Keratinocyte (primary cell): ENCODE measurements around the gene WDR27. TPM values are rescaled to one million over a fixed set of nuclear protein-coding genes. Genes with fewer than 3 reads are reported as not detected.

Experiments used
- DNase-seq: peaks from one replicate; pipeline ENCODE4 v3.0.0-alpha.2; 2011; ENCODE audit warnings: low read depth, missing footprints, low spot score
- FAIRE-seq: peaks from 2 replicates; lab custom pipeline; 2011; peaks lifted over from hg19 to GRCh38; lab: Jason Lieb, UNC
- H2AFZ ChIP-seq: 2 replicates; pipeline ENCODE4 v1.6.0; 2012; ENCODE audit warnings: low read length, control low read depth, inconsistent platforms; ENCODE audit not compliant: control insufficient read depth
- H3K27ac ChIP-seq: 2 replicates; pipeline ENCODE4 v1.5.1; 2011; ENCODE audit warnings: low read length; ENCODE audit not compliant: control insufficient read depth, insufficient read depth
- H3K27me3 ChIP-seq: 3 replicates; pipeline ENCODE4 v1.6.0; 2011; ENCODE audit warnings: low read length; ENCODE audit not compliant: control insufficient read depth, insufficient read depth; ENCODE audit errors: extremely low read depth
- H3K36me3 ChIP-seq, 2 experiments: 2 replicates in 1 of 2; 3 replicates in 1 of 2; pipeline ENCODE4 v1.5.1; 2011; ENCODE audit warnings: low read length in 2 of 2, mild to moderate bottlenecking in 1 of 2; ENCODE audit not compliant: control insufficient read depth in 2 of 2, insufficient read depth in 2 of 2; ENCODE audit errors: extremely low read depth in 1 of 2
- H3K4me1 ChIP-seq: 3 replicates; pipeline ENCODE4 v1.5.1; 2011; ENCODE audit warnings: low read length; ENCODE audit not compliant: control insufficient read depth, insufficient read depth; ENCODE audit errors: extremely low read depth
- H3K4me2 ChIP-seq: 3 replicates; pipeline ENCODE4 v1.6.0; 2011; ENCODE audit warnings: low read depth, low read length; ENCODE audit not compliant: control insufficient read depth, insufficient read depth; ENCODE audit errors: extremely low read depth
- H3K4me3 ChIP-seq, 3 experiments: fragments of 200-600 bp in 1 of 3; sonication (generic) in 1 of 3; 2 replicates in 2 of 3; 3 replicates in 1 of 3; pipeline ENCODE4 v1.5.1; 2011 to 2016; ENCODE audit warnings: low read length in 3 of 3, mild to moderate bottlenecking in 3 of 3, control low read depth in 2 of 3, inconsistent platforms in 1 of 3, low read depth in 1 of 3, mixed read lengths in 1 of 3, mixed run types in 1 of 3, moderate library complexity in 1 of 3; ENCODE audit not compliant: control insufficient read depth in 2 of 3, insufficient read depth in 2 of 3; ENCODE audit errors: extremely low read depth in 1 of 3
- H3K79me2 ChIP-seq: 2 replicates; pipeline ENCODE4 v1.6.0; 2012; ENCODE audit warnings: low read length; ENCODE audit not compliant: control insufficient read depth, insufficient read depth
- H3K9ac ChIP-seq: 3 replicates; pipeline ENCODE4 v1.6.0; 2011; ENCODE audit warnings: low read length; ENCODE audit not compliant: control insufficient read depth, insufficient read depth; ENCODE audit errors: extremely low read depth
- H3K9me1 ChIP-seq: 3 replicates; pipeline ENCODE4 v1.6.0; 2011; ENCODE audit warnings: low read length; ENCODE audit not compliant: control insufficient read depth, insufficient read depth; ENCODE audit errors: extremely low read depth
- H3K9me3 ChIP-seq: 2 replicates; pipeline ENCODE4 v1.5.1; 2012; ENCODE audit warnings: low read depth, low read length; ENCODE audit not compliant: control insufficient read depth
- H4K20me1 ChIP-seq: 3 replicates; pipeline ENCODE4 v1.6.0; 2011; ENCODE audit warnings: low read length; ENCODE audit not compliant: control insufficient read depth, insufficient read depth; ENCODE audit errors: extremely low read depth
- EZH2 ChIP-seq: IDR thresholded peaks from one replicate; pipeline ENCODE4 v1.6.1; 2012; ENCODE audit warnings: inconsistent platforms, mild to moderate bottlenecking, low read length, moderate library complexity
- dilution Hi-C: fragments of 300-500 bp; cut with MboI; formaldehyde crosslinking; loops from one replicate; pipeline ENCODE4 v1.7.0; 2020; ENCODE audit warnings: low sequenced_read_pairs; ENCODE audit not compliant: extremely low pct_ligation_motif_present
- polyA plus RNA-seq, 5 experiments: library from polyadenylated mRNA; depleted of rRNA in 3 of 5; stranded (reverse) in 3 of 5; stranded (forward) in 1 of 5; unstranded in 1 of 5; fragments of >200 nt; gene quantifications; 1 replicate in 1 of 5; 2 replicates in 3 of 5; 3 replicates in 1 of 5; pipeline versions ENCODE4 v1.2.1 to v1.2.3, GENCODE V29; 2011 to 2012; ENCODE audit warnings: missing spikeins in 2 of 5, low read depth in 1 of 5, low replicate concordance in 1 of 5
- TF ChIP-seq, protein P1 (sequence below), 3 experiments: IDR thresholded peaks in 1 of 3; conservative IDR thresholded peaks in 1 of 3; optimal IDR thresholded peaks in 1 of 3; 2 replicates in 2 of 3; 3 replicates in 1 of 3; pipeline versions ENCODE3 to v1.5.1; 2011; ENCODE audit warnings: low read length in 3 of 3, mild to moderate bottlenecking in 3 of 3, moderate library complexity in 2 of 3, control low read depth in 1 of 3, inconsistent platforms in 1 of 3; ENCODE audit not compliant: insufficient read depth in 2 of 3; ENCODE audit errors: extremely low read depth in 1 of 3

WDR27 gene
- polyA plus RNA-seq, 1 donor (not counting 4 experiments of a cell fraction or from before 2014, with no cell fraction given) = 17.8 TPM

- H3K4me2 ChIP-seq = no peak overlapping the region
- H3K36me3 ChIP-seq = peaks cover 0 to 4% of the 10 kb centered on the region in 2 experiments
- no peak overlapping the region for H2AFZ ChIP-seq
- H3K9ac ChIP-seq = no peak overlapping the region
- no peaks in the 10 kb centered on the region for H3K79me2 ChIP-seq
- H3K27ac ChIP-seq = no peak overlapping the region
- H4K20me1 ChIP-seq = no peaks in the 10 kb centered on the region
- H3K9me3 ChIP-seq = no peaks in the 10 kb centered on the region
- TF ChIP-seq, protein P1, sequence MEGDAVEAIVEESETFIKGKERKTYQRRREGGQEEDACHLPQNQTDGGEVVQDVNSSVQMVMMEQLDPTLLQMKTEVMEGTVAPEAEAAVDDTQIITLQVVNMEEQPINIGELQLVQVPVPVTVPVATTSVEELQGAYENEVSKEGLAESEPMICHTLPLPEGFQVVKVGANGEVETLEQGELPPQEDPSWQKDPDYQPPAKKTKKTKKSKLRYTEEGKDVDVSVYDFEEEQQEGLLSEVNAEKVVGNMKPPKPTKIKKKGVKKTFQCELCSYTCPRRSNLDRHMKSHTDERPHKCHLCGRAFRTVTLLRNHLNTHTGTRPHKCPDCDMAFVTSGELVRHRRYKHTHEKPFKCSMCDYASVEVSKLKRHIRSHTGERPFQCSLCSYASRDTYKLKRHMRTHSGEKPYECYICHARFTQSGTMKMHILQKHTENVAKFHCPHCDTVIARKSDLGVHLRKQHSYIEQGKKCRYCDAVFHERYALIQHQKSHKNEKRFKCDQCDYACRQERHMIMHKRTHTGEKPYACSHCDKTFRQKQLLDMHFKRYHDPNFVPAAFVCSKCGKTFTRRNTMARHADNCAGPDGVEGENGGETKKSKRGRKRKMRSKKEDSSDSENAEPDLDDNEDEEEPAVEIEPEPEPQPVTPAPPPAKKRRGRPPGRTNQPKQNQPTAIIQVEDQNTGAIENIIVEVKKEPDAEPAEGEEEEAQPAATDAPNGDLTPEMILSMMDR (optimal IDR thresholded peaks at IDR 0.05 in 1 of 3, IDR thresholded peaks at IDR 0.05 in 1 of 3, conservative IDR thresholded peaks at IDR 0.05 in 1 of 3; ENCODE audit: extremely low read depth in 1 of 3, insufficient read depth in 2 of 3, low read length in 3 of 3) = no peak
- TF ChIP-seq EZH2 = no peak
- FAIRE-seq = no peak
- no peaks in the 10 kb centered on the region for H3K9me1 ChIP-seq
- no peaks in the 10 kb centered on the region for H3K4me1 ChIP-seq
- H3K27me3 ChIP-seq = no peaks in the 10 kb centered on the region
- dilution Hi-C loops = no loop called here
- no peak overlapping the region for H3K4me3 ChIP-seq
- DNase-seq = no peak
Measured at GRCh38 chr6:169651498-169651897, 50.3 kb downstream of the WDR27 start.

GRCh38 chr6:169650959-169651292 is 50.9 kb downstream of the WDR27 start:
- FAIRE-seq = no peak

More at GRCh38 chr6:169650959-169651292, 50.9 kb downstream of the WDR27 start:
- no peak overlapping the region for H3K4me3 ChIP-seq
- no peaks in the 10 kb centered on the region for H4K20me1 ChIP-seq
- no peak for DNase-seq
- H3K4me2 ChIP-seq = no peak overlapping the region
- H3K79me2 ChIP-seq = no peaks in the 10 kb centered on the region
- H3K9me1 ChIP-seq = no peaks in the 10 kb centered on the region
- H3K9me3 ChIP-seq = no peaks in the 10 kb centered on the region
- no peak overlapping the region for H2AFZ ChIP-seq
- dilution Hi-C loops = no loop called here
- no peaks in the 10 kb centered on the region for H3K27me3 ChIP-seq
- peaks cover 0 to 1% of the 10 kb centered on the region in 2 experiments for H3K36me3 ChIP-seq
- H3K4me1 ChIP-seq = no peaks in the 10 kb centered on the region
- no peak overlapping the region for H3K9ac ChIP-seq
- TF ChIP-seq EZH2 = no peak
- TF ChIP-seq, protein P1 (optimal IDR thresholded peaks at IDR 0.05 in 1 of 3, IDR thresholded peaks at IDR 0.05 in 1 of 3, conservative IDR thresholded peaks at IDR 0.05 in 1 of 3; ENCODE audit: extremely low read depth in 1 of 3, insufficient read depth in 2 of 3, low read length in 3 of 3) = no peak
- H3K27ac ChIP-seq = no peak overlapping the region
